Measurements from ENCODE around the gene TOM1L2. TPM values are rescaled to one million over a fixed set of nuclear protein-coding genes. Genes with fewer than 3 reads are reported as not detected.

TOM1L2 gene
- total RNA-seq, 1 experiment from 2014 or later: 12.8 TPM

GRCh38 chr17:17800504-17801021 lies 171.6 kb downstream of the TOM1L2 start:
- DNase-seq: no peak
- Histone ChIP-seq H3K9me3 (no peaks in the 10 kb centered on the region), H3K4me3 (no peak overlapping the region), H3K36me3 (no peaks in the 10 kb centered on the region; the same call in none of the 2 replicates), H3K27me3 (no peaks in the 10 kb centered on the region)

- DNase-seq: no peak
- no peaks in the 10 kb centered on the region for H3K9me3 ChIP-seq
- no peak overlapping the region for H3K4me3 ChIP-seq
- no peaks in the 10 kb centered on the region; the same call in 1 of the 2 replicates for H3K36me3 ChIP-seq
- no peaks in the 10 kb centered on the region for H3K27me3 ChIP-seq
These were observed 173.5 kb downstream of the TOM1L2 start for GRCh38 chr17:17798573-17799255.

- Histone ChIP-seq H3K4me3 (no peak overlapping the region), H3K36me3 (no peaks in the 10 kb centered on the region; the same call in 1 of the 2 replicates), H3K9me3 (no peaks in the 10 kb centered on the region), H3K27me3 (no peaks in the 10 kb centered on the region)
- no peak for DNase-seq
These were observed 174.1 kb downstream of the TOM1L2 start for GRCh38 chr17:17798010-17798556.

GRCh38 chr17:17797119-17797809 lies 174.9 kb downstream of the TOM1L2 start:
- Histone ChIP-seq H3K4me3 (no peak overlapping the region), H3K9me3 (no peaks in the 10 kb centered on the region), H3K27me3 (no peaks in the 10 kb centered on the region), H3K36me3 (no peaks in the 10 kb centered on the region; the same call in 1 of the 2 replicates)
- no peak for DNase-seq

- H3K27me3 ChIP-seq: no peaks in the 10 kb centered on the region
- no peaks in the 10 kb centered on the region for H3K36me3 ChIP-seq
- H3K9me3 ChIP-seq: no peaks in the 10 kb centered on the region
- no peak for DNase-seq
- H3K4me3 ChIP-seq: no peak overlapping the region
These were observed 175.5 kb downstream of the TOM1L2 start for GRCh38 chr17:17796787-17797061.

GRCh38 chr17:17795946-17796786 lies 176.0 kb downstream of the TOM1L2 start:
- Histone ChIP-seq H3K4me3 (no peak overlapping the region), H3K27me3 (no peaks in the 10 kb centered on the region), H3K9me3 (no peaks in the 10 kb centered on the region), H3K36me3 (no peaks in the 10 kb centered on the region)
- DNase-seq: no peak

GRCh38 chr17:17795296-17795695 lies 176.9 kb downstream of the TOM1L2 start:
- Histone ChIP-seq H3K36me3 (no peaks in the 10 kb centered on the region), H3K4me3 (no peak overlapping the region)
- DNase-seq: no peak

GRCh38 chr17:17794382-17794781 lies 177.8 kb downstream of the TOM1L2 start:
- H3K36me3 ChIP-seq: no peaks in the 10 kb centered on the region
- H3K9me3 ChIP-seq: no peaks in the 10 kb centered on the region
- H3K4me3 ChIP-seq: no peak overlapping the region
- no peaks in the 10 kb centered on the region for H3K27me3 ChIP-seq
- DNase-seq: no peak

More at GRCh38 chr17:17795296-17795695, 176.9 kb downstream of the TOM1L2 start:
- H3K27me3 ChIP-seq: no peaks in the 10 kb centered on the region
- no peaks in the 10 kb centered on the region for H3K9me3 ChIP-seq

Other genes starting within 250 kb of the TOM1L2 start
- 36.0 and 59.3 TPM in 2 replicates for gene SREBF1, start 135.4 kb downstream of the TOM1L2 start, total RNA-seq (2014; rRNA removed; shearing (Covaris generic); ENCODE audit: low replicate concordance)
- 1.3 TPM in 1 of 2 replicates, not detected in the other for gene DRC3, start 462 bp upstream of the TOM1L2 start, total RNA-seq (2014; rRNA removed; shearing (Covaris generic); ENCODE audit: low replicate concordance)
- gene ATPAF2, start 66.8 kb upstream of the TOM1L2 start, total RNA-seq (2014; rRNA removed; shearing (Covaris generic); ENCODE audit: low replicate concordance): 12.5 and 39.0 TPM in 2 replicates
- gene GID4, start 67.0 kb upstream of the TOM1L2 start, total RNA-seq (2014; rRNA removed; shearing (Covaris generic); ENCODE audit: low replicate concordance): 3.2 and 4.2 TPM in 2 replicates
- 28.4 and 41.5 TPM in 2 replicates for gene DRG2, start 115.5 kb upstream of the TOM1L2 start, total RNA-seq (2014; rRNA removed; shearing (Covaris generic); ENCODE audit: low replicate concordance)
- gene MYO15A, start 136.4 kb upstream of the TOM1L2 start, total RNA-seq (2014; rRNA removed; shearing (Covaris generic); ENCODE audit: low replicate concordance): not detected in 2 replicates
- gene ALKBH5, start 211.4 kb upstream of the TOM1L2 start, total RNA-seq (2014; rRNA removed; shearing (Covaris generic); ENCODE audit: low replicate concordance): 50.5 and 63.5 TPM in 2 replicates